ENCODE data around the gene KCNMA1. TPM values are rescaled to one million over a fixed set of nuclear protein-coding genes. Genes with fewer than 3 reads are reported as not detected.

The KCNMA1 gene
- polyA plus RNA-seq, 1 of the 3 experiments (the other 2 are of a cell fraction): 107 TPM

GRCh38 chr10:77205135-77205534 is 432.5 kb downstream of the KCNMA1 start:
- CTCF ChIA-PET: interaction anchor here (1.0 to 1.8 kb wide), 2 partner anchors 433 to 436 kb away, joined by 4 to 5 read pairs; partner anchors contain the start of gene KCNMA1

GRCh38 chr10:77204171-77204570 is 433.4 kb downstream of the KCNMA1 start:
- H3K27me3 ChIP-seq (ENCODE audit: insufficient read depth): no peaks in the 10 kb centered on the region
- no peaks in the 10 kb centered on the region for H3K9me2 ChIP-seq
- no peaks in the 10 kb centered on the region; a peak in 1 of 4 replicates for H3K4me1 ChIP-seq (ENCODE audit: control insufficient read depth in 1 of 2, insufficient read depth in 2 of 2, low read depth in 1 of 2, low read length in 1 of 2)
- no peaks in the 10 kb centered on the region for H4K20me1 ChIP-seq (ENCODE audit: insufficient read depth)
- no peak overlapping the region for H2AFZ ChIP-seq (ENCODE audit: low read depth)
- H3K4me3 ChIP-seq (ENCODE audit: low read depth in 2 of 2, low read length in 1 of 2): no peak overlapping the region
- H3K9me3 ChIP-seq: no peaks in the 10 kb centered on the region; the same call in 1 of the 2 replicates
- H3K4me2 ChIP-seq: no peak overlapping the region
- 59% methylated on average over 2 of the region's 2 CpGs for WGBS (ENCODE audit: low lambda C conversion rate)
- DNase-seq: no peak
- peaks cover 0 to 11% of the 10 kb centered on the region in 2 experiments for H3K36me3 ChIP-seq (replicated peaks in 1 of 2; ENCODE audit: control insufficient read depth in 1 of 2, insufficient read depth in 2 of 2, low read length in 1 of 2)
- H3K9ac ChIP-seq: no peak overlapping the region
- no peak overlapping the region for H3K27ac ChIP-seq (ENCODE audit: low read depth in 2 of 2, low read length in 1 of 2)
- no peaks in the 10 kb centered on the region for H3K79me2 ChIP-seq (ENCODE audit: insufficient read depth)
- POLR2A ChIA-PET: no interaction called here
- no peaks in the 10 kb centered on the region for H3F3A ChIP-seq (replicated peaks; ENCODE audit: insufficient read depth)
- CTCF ChIA-PET: no interaction called here
- no peak for TF ChIP-seq EZH2phosphoT487 (IDR thresholded peaks at IDR 0.05; ENCODE audit: borderline replicate concordance, low read depth)
- TF ChIP-seq TEAD4 (IDR thresholded peaks at IDR 0.05; ENCODE audit: borderline replicate concordance, insufficient read depth): no peak
- TF ChIP-seq GABPA (IDR thresholded peaks at IDR 0.05; ENCODE audit: low read depth): no peak
- no peak for TF ChIP-seq RCOR1 (IDR thresholded peaks at IDR 0.05; ENCODE audit: low read length)
- no peak for TF ChIP-seq POLR2AphosphoS5 (IDR thresholded peaks at IDR 0.05; ENCODE audit: low read depth, low read length)
- TF ChIP-seq FOXJ3 (CRISPR knock-in tag; IDR thresholded peaks at IDR 0.05): no peak
- TF ChIP-seq TCF12 (IDR thresholded peaks at IDR 0.05): no peak
- TF ChIP-seq IRF3 (IDR thresholded peaks at IDR 0.05; ENCODE audit: low read depth, low read length): no peak
- TF ChIP-seq RXRA (IDR thresholded peaks at IDR 0.05; ENCODE audit: borderline replicate concordance, low read depth): no peak
- TF ChIP-seq PBX3 (IDR thresholded peaks at IDR 0.05): no peak
- TF ChIP-seq ZBTB33 (IDR thresholded peaks at IDR 0.05; ENCODE audit: borderline replicate concordance, low read depth): no peak
- no peak for TF ChIP-seq NFIC (IDR thresholded peaks at IDR 0.05; ENCODE audit: borderline replicate concordance)
- no peak for TF ChIP-seq RFX5 (IDR thresholded peaks at IDR 0.05; ENCODE audit: low read length)
- no peak for TF ChIP-seq YY1 (IDR thresholded peaks at IDR 0.05; ENCODE audit: low read depth)

More at GRCh38 chr10:77205135-77205534, 432.5 kb downstream of the KCNMA1 start:
- Histone ChIP-seq H3K27ac (ENCODE audit: low read depth in 2 of 2, low read length in 1 of 2) (no peak overlapping the region), H3K4me3 (ENCODE audit: low read depth in 2 of 2, low read length in 1 of 2) (no peak overlapping the region), H3K79me2 (ENCODE audit: insufficient read depth) (no peaks in the 10 kb centered on the region), H3K27me3 (ENCODE audit: insufficient read depth) (no peaks in the 10 kb centered on the region), H3K4me1 (ENCODE audit: control insufficient read depth in 1 of 2, insufficient read depth in 2 of 2, low read depth in 1 of 2, low read length in 1 of 2) (no peaks in the 10 kb centered on the region; a peak in 1 of 4 replicates), H3F3A (replicated peaks; ENCODE audit: insufficient read depth) (no peaks in the 10 kb centered on the region), H3K9me2 (no peaks in the 10 kb centered on the region), H4K20me1 (ENCODE audit: insufficient read depth) (no peaks in the 10 kb centered on the region), H3K4me2 (no peak overlapping the region), H2AFZ (ENCODE audit: low read depth) (no peak overlapping the region), H3K36me3 (replicated peaks in 1 of 2; ENCODE audit: control insufficient read depth in 1 of 2, insufficient read depth in 2 of 2, low read length in 1 of 2) (peaks cover 0 to 11% of the 10 kb centered on the region in 2 experiments), H3K9ac (no peak overlapping the region), H3K9me3 (no peaks in the 10 kb centered on the region; the same call in 1 of the 2 replicates)
- no peak for DNase-seq
- WGBS (ENCODE audit: low lambda C conversion rate): 87% methylated on average over 2 of the region's 2 CpGs
- TF ChIP-seq JUND (IDR thresholded peaks at IDR 0.05) (no peak), USF1 (IDR thresholded peaks at IDR 0.05; ENCODE audit: borderline replicate concordance, low read depth) (no peak), RXRA (IDR thresholded peaks at IDR 0.05; ENCODE audit: borderline replicate concordance, low read depth) (no peak), MEF2A (IDR thresholded peaks at IDR 0.05; ENCODE audit: borderline replicate concordance, low read depth) (no peak), GABPA (IDR thresholded peaks at IDR 0.05; ENCODE audit: low read depth) (no peak), IRF3 (IDR thresholded peaks at IDR 0.05; ENCODE audit: low read depth, low read length) (no peak), RCOR1 (IDR thresholded peaks at IDR 0.05; ENCODE audit: low read length) (no peak), EZH2phosphoT487 (IDR thresholded peaks at IDR 0.05; ENCODE audit: borderline replicate concordance, low read depth) (no peak), YY1 (IDR thresholded peaks at IDR 0.05; ENCODE audit: low read depth) (no peak), EP300 (IDR thresholded peaks at IDR 0.05; ENCODE audit: borderline replicate concordance in 1 of 2, low read depth in 1 of 2, low read length in 1 of 2) (no peak), NFIC (IDR thresholded peaks at IDR 0.05; ENCODE audit: borderline replicate concordance) (no peak), CHD2 (IDR thresholded peaks at IDR 0.05; ENCODE audit: low read length, partially characterized antibody) (no peak), SIN3A (IDR thresholded peaks at IDR 0.05; ENCODE audit: borderline replicate concordance, low read depth, low read length) (no peak), GATA2 (CRISPR knock-in tag; IDR thresholded peaks at IDR 0.05) (no peak)
- POLR2A ChIA-PET: no interaction called here

Data from SK-N-SH (cell line).